ENCODE measurements around the gene GMDS.

GMDS gene

DNA sequence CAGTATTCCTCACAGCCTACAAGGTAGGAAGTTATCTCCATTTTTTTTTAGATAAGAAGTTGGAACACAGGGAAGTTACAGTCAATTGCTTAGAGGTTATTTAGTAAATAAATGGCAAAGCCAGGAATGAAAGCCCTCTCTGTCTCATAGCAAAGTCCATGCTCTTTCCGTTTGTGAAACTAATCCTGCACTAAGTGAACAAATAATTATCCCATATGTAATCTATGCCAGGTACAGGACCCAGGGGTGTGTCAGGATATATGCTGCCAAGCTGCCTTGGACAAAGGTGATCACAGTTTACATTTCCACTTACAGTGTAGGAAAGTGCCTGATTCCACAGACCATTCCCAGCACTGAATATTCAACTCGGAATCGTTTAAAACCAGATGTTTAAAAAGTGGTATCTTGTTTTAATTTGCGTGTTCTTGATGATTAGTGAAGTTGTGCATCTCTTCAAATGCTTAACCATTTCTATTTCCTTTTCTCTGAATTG lies 13.6 kb upstream of the GMDS start:
- TF ChIP-seq ZNF70 (CRISPR knock-in tag; IDR thresholded peaks at IDR 0.05) (no peak), OSR1 (CRISPR knock-in tag; IDR thresholded peaks at IDR 0.05) (no peak), GLIS3 (CRISPR knock-in tag; IDR thresholded peaks at IDR 0.05) (no peak), PPARA (CRISPR knock-in tag; IDR thresholded peaks at IDR 0.05; ENCODE audit: borderline replicate concordance) (no peak), RARB (CRISPR knock-in tag; IDR thresholded peaks at IDR 0.05) (no peak), TCF4 (CRISPR knock-in tag; IDR thresholded peaks at IDR 0.05; ENCODE audit: borderline replicate concordance) (no peak), ZC3H10 (CRISPR knock-in tag; IDR thresholded peaks at IDR 0.05) (no peak), ESRRG (CRISPR knock-in tag; IDR thresholded peaks at IDR 0.05) (no peak), ZFP3 (CRISPR knock-in tag; IDR thresholded peaks at IDR 0.05) (no peak), CSDC2 (CRISPR knock-in tag; IDR thresholded peaks at IDR 0.05) (no peak), SNAI2 (CRISPR knock-in tag; IDR thresholded peaks at IDR 0.05) (no peak), ZNF8 (CRISPR knock-in tag; IDR thresholded peaks at IDR 0.05) (no peak), ARNTL (CRISPR knock-in tag; IDR thresholded peaks at IDR 0.05; ENCODE audit: borderline replicate concordance, low read depth) (no peak), ZFP30 (CRISPR knock-in tag; IDR thresholded peaks at IDR 0.05) (no peak), ZNF565 (CRISPR knock-in tag; conservative IDR thresholded peaks at IDR 0.05; ENCODE audit: low read depth) (no peak)
- TF ChIP-seq, protein P1, sequence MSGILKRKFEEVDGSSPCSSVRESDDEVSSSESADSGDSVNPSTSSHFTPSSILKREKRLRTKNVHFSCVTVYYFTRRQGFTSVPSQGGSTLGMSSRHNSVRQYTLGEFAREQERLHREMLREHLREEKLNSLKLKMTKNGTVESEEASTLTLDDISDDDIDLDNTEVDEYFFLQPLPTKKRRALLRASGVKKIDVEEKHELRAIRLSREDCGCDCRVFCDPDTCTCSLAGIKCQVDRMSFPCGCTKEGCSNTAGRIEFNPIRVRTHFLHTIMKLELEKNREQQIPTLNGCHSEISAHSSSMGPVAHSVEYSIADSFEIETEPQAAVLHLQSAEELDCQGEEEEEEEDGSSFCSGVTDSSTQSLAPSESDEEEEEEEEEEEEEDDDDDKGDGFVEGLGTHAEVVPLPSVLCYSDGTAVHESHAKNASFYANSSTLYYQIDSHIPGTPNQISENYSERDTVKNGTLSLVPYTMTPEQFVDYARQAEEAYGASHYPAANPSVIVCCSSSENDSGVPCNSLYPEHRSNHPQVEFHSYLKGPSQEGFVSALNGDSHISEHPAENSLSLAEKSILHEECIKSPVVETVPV (CRISPR knock-in tag; IDR thresholded peaks at IDR 0.05) = no peak
- TF ChIP-seq, protein P2, sequence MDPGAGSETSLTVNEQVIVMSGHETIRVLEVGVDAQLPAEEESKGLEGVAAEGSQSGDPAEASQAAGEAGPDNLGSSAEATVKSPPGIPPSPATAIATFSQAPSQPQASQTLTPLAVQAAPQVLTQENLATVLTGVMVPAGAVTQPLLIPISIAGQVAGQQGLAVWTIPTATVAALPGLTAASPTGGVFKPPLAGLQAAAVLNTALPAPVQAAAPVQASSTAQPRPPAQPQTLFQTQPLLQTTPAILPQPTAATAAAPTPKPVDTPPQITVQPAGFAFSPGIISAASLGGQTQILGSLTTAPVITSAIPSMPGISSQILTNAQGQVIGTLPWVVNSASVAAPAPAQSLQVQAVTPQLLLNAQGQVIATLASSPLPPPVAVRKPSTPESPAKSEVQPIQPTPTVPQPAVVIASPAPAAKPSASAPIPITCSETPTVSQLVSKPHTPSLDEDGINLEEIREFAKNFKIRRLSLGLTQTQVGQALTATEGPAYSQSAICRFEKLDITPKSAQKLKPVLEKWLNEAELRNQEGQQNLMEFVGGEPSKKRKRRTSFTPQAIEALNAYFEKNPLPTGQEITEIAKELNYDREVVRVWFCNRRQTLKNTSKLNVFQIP (CRISPR knock-in tag; IDR thresholded peaks at IDR 0.05; ENCODE audit: borderline replicate concordance, low read depth) = no peak
- TF ChIP-seq, protein P3, sequence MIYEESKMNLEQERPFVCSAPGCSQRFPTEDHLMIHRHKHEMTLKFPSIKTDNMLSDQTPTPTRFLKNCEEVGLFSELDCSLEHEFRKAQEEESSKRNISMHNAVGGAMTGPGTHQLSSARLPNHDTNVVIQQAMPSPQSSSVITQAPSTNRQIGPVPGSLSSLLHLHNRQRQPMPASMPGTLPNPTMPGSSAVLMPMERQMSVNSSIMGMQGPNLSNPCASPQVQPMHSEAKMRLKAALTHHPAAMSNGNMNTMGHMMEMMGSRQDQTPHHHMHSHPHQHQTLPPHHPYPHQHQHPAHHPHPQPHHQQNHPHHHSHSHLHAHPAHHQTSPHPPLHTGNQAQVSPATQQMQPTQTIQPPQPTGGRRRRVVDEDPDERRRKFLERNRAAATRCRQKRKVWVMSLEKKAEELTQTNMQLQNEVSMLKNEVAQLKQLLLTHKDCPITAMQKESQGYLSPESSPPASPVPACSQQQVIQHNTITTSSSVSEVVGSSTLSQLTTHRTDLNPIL (CRISPR knock-in tag; IDR thresholded peaks at IDR 0.05; ENCODE audit: low read depth) = no peak
- TF ChIP-seq, protein P4, sequence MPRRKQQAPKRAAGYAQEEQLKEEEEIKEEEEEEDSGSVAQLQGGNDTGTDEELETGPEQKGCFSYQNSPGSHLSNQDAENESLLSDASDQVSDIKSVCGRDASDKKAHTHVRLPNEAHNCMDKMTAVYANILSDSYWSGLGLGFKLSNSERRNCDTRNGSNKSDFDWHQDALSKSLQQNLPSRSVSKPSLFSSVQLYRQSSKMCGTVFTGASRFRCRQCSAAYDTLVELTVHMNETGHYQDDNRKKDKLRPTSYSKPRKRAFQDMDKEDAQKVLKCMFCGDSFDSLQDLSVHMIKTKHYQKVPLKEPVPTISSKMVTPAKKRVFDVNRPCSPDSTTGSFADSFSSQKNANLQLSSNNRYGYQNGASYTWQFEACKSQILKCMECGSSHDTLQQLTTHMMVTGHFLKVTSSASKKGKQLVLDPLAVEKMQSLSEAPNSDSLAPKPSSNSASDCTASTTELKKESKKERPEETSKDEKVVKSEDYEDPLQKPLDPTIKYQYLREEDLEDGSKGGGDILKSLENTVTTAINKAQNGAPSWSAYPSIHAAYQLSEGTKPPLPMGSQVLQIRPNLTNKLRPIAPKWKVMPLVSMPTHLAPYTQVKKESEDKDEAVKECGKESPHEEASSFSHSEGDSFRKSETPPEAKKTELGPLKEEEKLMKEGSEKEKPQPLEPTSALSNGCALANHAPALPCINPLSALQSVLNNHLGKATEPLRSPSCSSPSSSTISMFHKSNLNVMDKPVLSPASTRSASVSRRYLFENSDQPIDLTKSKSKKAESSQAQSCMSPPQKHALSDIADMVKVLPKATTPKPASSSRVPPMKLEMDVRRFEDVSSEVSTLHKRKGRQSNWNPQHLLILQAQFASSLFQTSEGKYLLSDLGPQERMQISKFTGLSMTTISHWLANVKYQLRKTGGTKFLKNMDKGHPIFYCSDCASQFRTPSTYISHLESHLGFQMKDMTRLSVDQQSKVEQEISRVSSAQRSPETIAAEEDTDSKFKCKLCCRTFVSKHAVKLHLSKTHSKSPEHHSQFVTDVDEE (CRISPR knock-in tag; IDR thresholded peaks at IDR 0.05) = no peak
- ATAC-seq = no peak

DNA sequence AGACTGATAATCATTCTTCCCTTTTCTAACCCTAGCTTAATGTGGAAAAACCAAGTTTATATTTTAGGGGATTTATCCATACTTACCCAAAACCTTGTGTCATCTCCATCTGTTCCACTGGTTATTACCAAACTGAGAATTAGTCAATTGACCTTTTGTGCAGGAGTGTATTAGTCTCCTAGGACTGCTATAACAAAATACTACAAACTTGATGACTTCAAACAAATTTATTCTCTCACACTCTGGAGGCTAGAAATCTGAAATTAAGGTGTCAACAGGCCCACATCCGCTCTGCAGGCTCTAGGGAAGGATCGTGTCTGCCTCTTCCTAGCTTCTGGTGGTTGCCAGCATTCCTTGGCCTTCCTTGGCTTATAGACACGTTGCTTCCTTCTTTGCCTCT lies 12.7 kb upstream of the GMDS start:
- TF ChIP-seq ZNF565 (CRISPR knock-in tag; conservative IDR thresholded peaks at IDR 0.05; ENCODE audit: low read depth) (no peak), ARNTL (CRISPR knock-in tag; IDR thresholded peaks at IDR 0.05; ENCODE audit: borderline replicate concordance, low read depth) (no peak), TOX (CRISPR knock-in tag; IDR thresholded peaks at IDR 0.05; ENCODE audit: borderline replicate concordance) (no peak), OSR1 (CRISPR knock-in tag; IDR thresholded peaks at IDR 0.05) (no peak), PPARA (CRISPR knock-in tag; IDR thresholded peaks at IDR 0.05; ENCODE audit: borderline replicate concordance) (no peak), ESRRG (CRISPR knock-in tag; IDR thresholded peaks at IDR 0.05) (no peak), ZFP3 (CRISPR knock-in tag; IDR thresholded peaks at IDR 0.05) (no peak), ISL1 (CRISPR knock-in tag; IDR thresholded peaks at IDR 0.05) (no peak)
- TF ChIP-seq, protein P2 (CRISPR knock-in tag; IDR thresholded peaks at IDR 0.05; ENCODE audit: borderline replicate concordance, low read depth) = no peak
- TF ChIP-seq, protein P1 (CRISPR knock-in tag; IDR thresholded peaks at IDR 0.05) = no peak
- TF ChIP-seq, protein P3 (CRISPR knock-in tag; IDR thresholded peaks at IDR 0.05; ENCODE audit: low read depth) = no peak
- no peak for ATAC-seq

Measured in SK-N-SH treated with all-trans-retinoic acid at 6 μM for 48 hours (cell line).